ENCODE measurements around the gene TRRAP.

GRCh38 chr7:98946389-98946788 is 68.1 kb downstream of the TRRAP start:
- TF ChIP-seq CTCF (IDR thresholded peaks at IDR 0.05 in 4 of 5, conservative IDR thresholded peaks at IDR 0.05 in 1 of 5) = no peak
- no peak for TF ChIP-seq POLR2A (IDR thresholded peaks at IDR 0.05)
